OCI-LY7 (cell line): ENCODE data around the gene PET100. TPM values are rescaled to one million over a fixed set of nuclear protein-coding genes. Genes with fewer than 3 reads are reported as not detected.

Experiments used
- BruUV-seq: library from RNA; stranded (reverse); fragments of 400-500 nt; replicated peaks from 2 replicates; lab custom pipeline; 2021; lab: Mats Ljungman, UMichigan
- CTCF ChIA-PET: fragments of 300-600 bp; sonication (Branson Sonifier 250); formaldehyde crosslinking; loops from one replicate; lab custom pipeline; 2022; ENCODE audit warnings: antibody characterized with exemption; ENCODE audit not compliant: unreplicated experiment; lab: Charles Lee
- POLR2A ChIA-PET: fragments of 300-600 bp; sonication (Branson Sonifier 250); formaldehyde crosslinking; loops from one replicate; lab custom pipeline; 2022; ENCODE audit warnings: antibody characterized with exemption; lab: Charles Lee
- DNase-seq: peaks from one replicate; pipeline ENCODE4 v3.0.0-alpha.2; 2015; ENCODE audit warnings: low spot score
- H2AFZ ChIP-seq: fragments of 200-600 bp; sonication (generic), shearing (Covaris generic); 2 replicates; pipeline ENCODE4 v1.6.1; 2014; ENCODE audit warnings: mild to moderate bottlenecking, antibody characterized with exemption, low read length, moderate library complexity
- H3K27ac ChIP-seq: fragments of 200-600 bp; sonication (generic); 2 replicates; pipeline ENCODE4 v1.5.1; 2014; ENCODE audit warnings: mixed run types, low read depth, mild to moderate bottlenecking, moderate library complexity, low read length, inconsistent platforms; ENCODE audit not compliant: poor library complexity, severe bottlenecking
- H3K36me3 ChIP-seq: fragments of 200-600 bp; sonication (generic); 2 replicates; pipeline ENCODE4 v1.6.1; 2014; ENCODE audit warnings: mild to moderate bottlenecking, antibody characterized with exemption, low read length, moderate library complexity, mixed read lengths; ENCODE audit not compliant: insufficient read depth
- H3K4me1 ChIP-seq: fragments of 200-600 bp; sonication (generic); 2 replicates; pipeline ENCODE4 v1.5.1; 2014; ENCODE audit warnings: mild to moderate bottlenecking, low read length; ENCODE audit not compliant: insufficient read depth, poor library complexity, severe bottlenecking
- H3K4me2 ChIP-seq: fragments of 200-600 bp; sonication (generic); 2 replicates; pipeline ENCODE4 v1.6.1; 2014; ENCODE audit warnings: mild to moderate bottlenecking, low read length
- H3K4me3 ChIP-seq: fragments of 200-600 bp; sonication (generic); 2 replicates; pipeline ENCODE4 v1.5.1; 2014; ENCODE audit warnings: mild to moderate bottlenecking, low read depth, low read length; ENCODE audit not compliant: poor library complexity, severe bottlenecking
- H3K79me2 ChIP-seq: fragments of 200-600 bp; sonication (generic); 2 replicates; pipeline ENCODE4 v1.6.1; 2016; ENCODE audit warnings: low read depth, mild to moderate bottlenecking, low read length, moderate library complexity, mixed read lengths; ENCODE audit not compliant: insufficient read depth
- H3K9me2 ChIP-seq: fragments of 200-600 bp; sonication (generic); 2 replicates; pipeline ENCODE4 v1.6.1; 2016; ENCODE audit warnings: mild to moderate bottlenecking, low read length, mixed read lengths; ENCODE audit not compliant: insufficient read depth
- H3K9me3 ChIP-seq: fragments of 200-600 bp; sonication (generic); 2 replicates; pipeline ENCODE4 v1.6.1; 2014; ENCODE audit warnings: mild to moderate bottlenecking, mixed run types, low read length, mixed read lengths
- H4K20me1 ChIP-seq: fragments of 200-600 bp; sonication (generic); 2 replicates; pipeline ENCODE4 v1.6.1; 2014; ENCODE audit warnings: mild to moderate bottlenecking, antibody characterized with exemption, low read length, moderate library complexity, mixed read lengths; ENCODE audit not compliant: insufficient read depth
- EZH2phosphoT487 ChIP-seq: fragments of 200-600 bp; sonication (generic); IDR thresholded peaks from 2 replicates; pipeline ENCODE4 v1.6.1; 2018; ENCODE audit warnings: low read depth, borderline replicate concordance, mild to moderate bottlenecking, mixed run types, antibody characterized with exemption, low read length, moderate library complexity, mixed read lengths
- intact Hi-C: fragments of 100-400 bp; cut with micrococcal nuclease; formaldehyde crosslinking; loops from one replicate; pipeline ENCODE4 v1.10.0; 2022; ENCODE audit not compliant: unreplicated experiment
- total RNA-seq, 2 experiments: library from RNA; depleted of rRNA in 1 of 2; stranded (reverse); fragments of >200 nt in 1 of 2; shearing (Covaris generic) in 1 of 2; gene quantifications; 2 replicates each; pipeline ENCODE4 v1.2.3, GENCODE V29; 2014 to 2022
- TF ChIP-seq, protein P1 (sequence below): fragments of 200-600 bp; sonication (generic); conservative IDR thresholded peaks from 2 replicates; pipeline ENCODE4 v1.5.1; 2014; ENCODE audit warnings: mild to moderate bottlenecking, antibody characterized with exemption, low read length, moderate library complexity, mixed read lengths

Gene PET100
- total RNA-seq, 2 experiments from 2014 or later = 48.8 to 118 TPM

DNA sequence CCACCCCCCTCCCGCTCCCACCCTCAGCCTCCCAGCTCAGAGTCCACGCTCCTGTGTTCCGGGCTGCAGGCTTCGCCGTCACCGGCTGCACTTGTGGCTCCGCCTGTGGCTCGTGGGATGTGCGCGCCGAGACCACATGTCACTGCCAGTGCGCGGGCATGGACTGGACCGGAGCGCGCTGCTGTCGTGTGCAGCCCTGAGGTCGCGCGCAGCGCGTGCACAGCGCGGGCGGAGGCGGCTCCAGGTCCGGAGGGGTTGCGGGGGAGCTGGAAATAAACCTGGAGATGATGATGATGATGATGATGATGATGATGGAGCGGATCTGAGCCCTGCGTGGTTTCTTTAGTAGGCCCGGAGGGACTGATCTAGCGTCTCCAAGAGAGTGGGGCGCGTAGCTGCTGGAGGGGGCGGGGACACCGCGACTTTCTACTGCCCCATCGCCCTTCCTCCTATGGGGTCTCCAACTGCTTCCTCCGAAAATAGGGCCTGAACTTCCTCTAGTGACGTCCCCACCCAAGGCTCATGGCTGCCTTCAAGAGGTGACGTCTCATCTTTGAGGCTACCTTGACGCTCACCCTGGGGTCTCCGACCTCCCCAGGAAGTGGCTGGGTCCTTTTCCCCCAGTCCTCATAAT is 40.7 kb downstream of the PET100 start:
- no peaks in the 10 kb centered on the region for H4K20me1 ChIP-seq
- H2AFZ ChIP-seq = no peak overlapping the region
- H3K79me2 ChIP-seq = no peaks in the 10 kb centered on the region
- BruUV-seq = no TSS peak
- TF ChIP-seq EZH2phosphoT487 = no peak
- TF ChIP-seq, protein P1, sequence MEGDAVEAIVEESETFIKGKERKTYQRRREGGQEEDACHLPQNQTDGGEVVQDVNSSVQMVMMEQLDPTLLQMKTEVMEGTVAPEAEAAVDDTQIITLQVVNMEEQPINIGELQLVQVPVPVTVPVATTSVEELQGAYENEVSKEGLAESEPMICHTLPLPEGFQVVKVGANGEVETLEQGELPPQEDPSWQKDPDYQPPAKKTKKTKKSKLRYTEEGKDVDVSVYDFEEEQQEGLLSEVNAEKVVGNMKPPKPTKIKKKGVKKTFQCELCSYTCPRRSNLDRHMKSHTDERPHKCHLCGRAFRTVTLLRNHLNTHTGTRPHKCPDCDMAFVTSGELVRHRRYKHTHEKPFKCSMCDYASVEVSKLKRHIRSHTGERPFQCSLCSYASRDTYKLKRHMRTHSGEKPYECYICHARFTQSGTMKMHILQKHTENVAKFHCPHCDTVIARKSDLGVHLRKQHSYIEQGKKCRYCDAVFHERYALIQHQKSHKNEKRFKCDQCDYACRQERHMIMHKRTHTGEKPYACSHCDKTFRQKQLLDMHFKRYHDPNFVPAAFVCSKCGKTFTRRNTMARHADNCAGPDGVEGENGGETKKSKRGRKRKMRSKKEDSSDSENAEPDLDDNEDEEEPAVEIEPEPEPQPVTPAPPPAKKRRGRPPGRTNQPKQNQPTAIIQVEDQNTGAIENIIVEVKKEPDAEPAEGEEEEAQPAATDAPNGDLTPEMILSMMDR = no peak
- H3K4me3 ChIP-seq = no peak overlapping the region
- H3K36me3 ChIP-seq = no peaks in the 10 kb centered on the region
- no peak overlapping the region for H3K4me2 ChIP-seq
- H3K27ac ChIP-seq = no peak overlapping the region
- H3K9me2 ChIP-seq = no peaks in the 10 kb centered on the region
- intact Hi-C loops = no loop called here
- ChIA-PET POLR2A (no interaction called here), CTCF (no interaction called here)
- DNase-seq = no peak
- no peaks in the 10 kb centered on the region for H3K4me1 ChIP-seq
- H3K9me3 ChIP-seq = no peaks in the 10 kb centered on the region

DNA sequence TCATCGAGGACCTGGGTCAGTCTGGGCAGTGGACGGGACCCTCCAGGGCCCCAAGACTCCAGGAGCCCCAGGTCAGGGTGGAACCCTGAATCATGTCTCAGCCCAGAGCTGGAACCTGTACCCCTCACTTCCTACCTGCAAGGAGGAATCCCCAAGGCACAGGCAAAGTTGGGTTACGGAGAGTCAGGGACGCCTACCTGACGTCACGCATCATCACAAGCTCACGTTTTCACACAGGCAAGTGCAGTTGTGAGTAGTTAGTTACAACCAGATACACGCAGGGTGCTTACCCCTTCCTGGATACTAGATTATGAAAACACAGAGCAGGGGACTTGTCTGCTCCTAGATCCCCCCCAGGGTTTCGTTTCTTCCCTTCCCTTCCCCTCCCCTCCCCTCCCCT is 41.2 kb downstream of the PET100 start:
- Histone ChIP-seq H3K4me3 (no peak overlapping the region), H3K79me2 (no peaks in the 10 kb centered on the region), H3K27ac (no peak overlapping the region), H3K36me3 (no peaks in the 10 kb centered on the region), H2AFZ (no peak overlapping the region), H3K9me2 (no peaks in the 10 kb centered on the region), H3K4me2 (no peak overlapping the region), H3K9me3 (no peaks in the 10 kb centered on the region), H4K20me1 (no peaks in the 10 kb centered on the region), H3K4me1 (peaks cover 2% of the 10 kb centered on the region)
- TF ChIP-seq, protein P1 = no peak
- no peak for TF ChIP-seq EZH2phosphoT487
- DNase-seq = no peak
- CTCF ChIA-PET = no interaction called here
- intact Hi-C loops = no loop called here
- BruUV-seq = no TSS peak
- POLR2A ChIA-PET = no interaction called here

DNA sequence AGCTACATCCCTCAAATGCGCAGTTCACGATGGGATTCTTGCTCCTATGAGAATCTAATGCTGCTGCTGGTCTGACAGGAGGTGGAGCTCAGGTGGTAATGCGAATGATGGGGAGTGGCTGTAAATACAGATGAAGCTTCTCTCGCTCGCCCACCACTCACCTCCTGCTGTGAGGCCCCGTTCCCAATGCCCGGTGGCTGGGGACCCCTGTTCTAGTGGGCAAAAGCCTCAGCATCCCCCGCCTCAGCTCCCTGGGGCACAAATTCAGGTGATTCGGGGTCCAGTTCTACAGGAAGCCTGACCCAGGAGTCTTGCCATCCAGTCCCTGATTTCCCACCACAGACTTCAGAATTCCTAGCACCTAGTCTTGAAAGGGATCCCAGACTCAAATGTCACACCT is 42.9 kb downstream of the PET100 start:
- no peaks in the 10 kb centered on the region for H3K9me2 ChIP-seq
- CTCF ChIA-PET = no interaction called here
- no TSS peak for BruUV-seq
- no peak overlapping the region for H3K4me3 ChIP-seq
- no peak overlapping the region for H3K4me2 ChIP-seq
- H3K36me3 ChIP-seq = no peaks in the 10 kb centered on the region
- no peaks in the 10 kb centered on the region for H3K9me3 ChIP-seq
- H3K27ac ChIP-seq = no peak overlapping the region
- no peak for TF ChIP-seq EZH2phosphoT487
- TF ChIP-seq, protein P1 = no peak
- H3K4me1 ChIP-seq = peaks cover 19% of the 10 kb centered on the region
- H2AFZ ChIP-seq = no peak overlapping the region
- H4K20me1 ChIP-seq = no peaks in the 10 kb centered on the region
- intact Hi-C loops = no loop called here
- no peak for DNase-seq
- H3K79me2 ChIP-seq = no peaks in the 10 kb centered on the region
- POLR2A ChIA-PET = no interaction called here
